ENCODE data around the gene PRPF8.

- TF ChIP-seq CTCF (IDR thresholded peaks at IDR 0.05) (no peak), POLR2AphosphoS5 (IDR thresholded peaks at IDR 0.05; ENCODE audit: low read depth, low read length) (no peak), TCF7L2 (IDR thresholded peaks at IDR 0.05; ENCODE audit: low read depth, low read length) (no peak), REST (IDR thresholded peaks at IDR 0.05; ENCODE audit: insufficient read depth in 1 of 2, low read depth in 2 of 2, low read length in 1 of 2) (no peak), SIN3A (IDR thresholded peaks at IDR 0.05; ENCODE audit: borderline replicate concordance, insufficient read depth, low read depth, low read length) (no peak)
Observed at GRCh38 chr17:1627182-1627981, 57.3 kb downstream of the PRPF8 start.
